K562 (cell line): ENCODE data around the gene SLC13A4. TPM values are rescaled to one million over a fixed set of nuclear protein-coding genes. Genes with fewer than 3 reads are reported as not detected.

ENCODE experiments used
- ATAC-seq: fragments of 200-7000 bp; cut with Tn5 transposase; 3 replicates; pipeline ENCODE4 v1.9.1; 2020; ENCODE audit warnings: moderate library complexity
- BruUV-seq: library from RNA; stranded (reverse); fragments of 400-500 nt; replicated peaks from 2 replicates; lab custom pipeline; 2021; lab: Mats Ljungman, UMichigan
- CTCF ChIA-PET: fragments of 300-600 bp; formaldehyde crosslinking; extraction: SDS; loops from one replicate; lab custom pipeline; 2021; ENCODE audit warnings: low intra/inter-chr PET ratio; lab: Yijun Ruan, JAX
- POLR2A ChIA-PET: fragments of 300-600, 350-650 bp; sonication (Branson Sonifier 250); formaldehyde crosslinking; extraction: SDS; loops from one replicate; lab custom pipeline; 2021; ENCODE audit warnings: antibody characterized with exemption, inconsistent platforms; lab: Yijun Ruan, JAX
- DNase-seq, 4 experiments: peaks; one replicate each; pipeline versions ENCODE4 v3.0.0 to v3.0.0-alpha.2; 2011 to 2018; ENCODE audit warnings: low spot score in 3 of 4, mixed read lengths in 3 of 4; ENCODE audit errors: extremely low read depth in 1 of 4
- FAIRE-seq: peaks from 2 replicates; lab custom pipeline; 2011; peaks lifted over from hg19 to GRCh38; lab: Jason Lieb, UNC
- H2AFZ ChIP-seq: 2 replicates; pipeline ENCODE4 v1.6.0; 2011; ENCODE audit warnings: low read depth, low read length, control low read depth, inconsistent platforms
- H3K27ac ChIP-seq: fragments of 200-600 bp; 3 replicates; pipeline ENCODE4 v1.8.0; 2011; ENCODE audit warnings: low read depth, mild to moderate bottlenecking, control low read depth, inconsistent platforms, low read length, moderate library complexity, mixed read lengths; ENCODE audit errors: extremely low read depth
- H3K27me3 ChIP-seq, 2 experiments: fragments of 300-600 bp in 1 of 2; 2 replicates in 1 of 2; 3 replicates in 1 of 2; pipeline versions ENCODE4 v1.6.0 to v1.8.0; 2011; ENCODE audit warnings: inconsistent platforms in 2 of 2, low read length in 2 of 2, mild to moderate bottlenecking in 1 of 2, mixed read lengths in 1 of 2, moderate library complexity in 1 of 2; ENCODE audit not compliant: control insufficient read depth in 2 of 2, insufficient read depth in 2 of 2
- H3K36me3 ChIP-seq: fragments of 300-600 bp; 3 replicates; pipeline ENCODE4 v1.8.0; 2011; ENCODE audit warnings: mild to moderate bottlenecking, low read length, inconsistent platforms; ENCODE audit not compliant: control insufficient read depth, insufficient read depth
- H3K4me1 ChIP-seq, 2 experiments: fragments of 200-600 bp in 1 of 2; replicated peaks in 1 of 2; 2 replicates in 1 of 2; 3 replicates in 1 of 2; pipeline versions ENCODE4 v1.5.1 to v1.8.0; 2011; ENCODE audit warnings: inconsistent platforms in 2 of 2, low read length in 2 of 2, mild to moderate bottlenecking in 1 of 2, mixed read lengths in 1 of 2, moderate library complexity in 1 of 2; ENCODE audit not compliant: control insufficient read depth in 2 of 2, insufficient read depth in 2 of 2
- H3K4me2 ChIP-seq: 2 replicates; pipeline ENCODE4 v1.6.1; 2011; ENCODE audit warnings: low read length, control low read depth, inconsistent platforms, mixed read lengths; ENCODE audit not compliant: insufficient read depth
- H3K4me3 ChIP-seq: fragments of 200-600 bp; sonication (generic), shearing (Covaris generic); 2 replicates; pipeline ENCODE4 v1.5.1; 2016; ENCODE audit warnings: control low read depth, inconsistent platforms
- H3K79me2 ChIP-seq: fragments of 200-600 bp; 3 replicates; pipeline ENCODE4 v1.8.0; 2011; ENCODE audit warnings: low read length, inconsistent platforms; ENCODE audit not compliant: control insufficient read depth, insufficient read depth
- H3K9ac ChIP-seq, 2 experiments: 2 replicates each; pipeline versions ENCODE4 v1.6.0 to v1.6.1; 2011; ENCODE audit warnings: low read depth in 2 of 2, low read length in 2 of 2, control low read depth in 1 of 2, inconsistent platforms in 1 of 2, mild to moderate bottlenecking in 1 of 2, mixed read lengths in 1 of 2; ENCODE audit not compliant: insufficient read depth in 1 of 2
- H3K9me1 ChIP-seq: one replicate; pipeline ENCODE4 v1.6.0; 2011; ENCODE audit warnings: inconsistent platforms, mild to moderate bottlenecking, low read length, moderate library complexity; ENCODE audit not compliant: control insufficient read depth, insufficient read depth
- H3K9me3 ChIP-seq: replicated peaks from 2 replicates; pipeline ENCODE4 v1.5.1; 2011; ENCODE audit warnings: low read depth, low read length, inconsistent platforms; ENCODE audit not compliant: control insufficient read depth, insufficient read depth
- H4K20me1 ChIP-seq: replicated peaks from 2 replicates; pipeline ENCODE4 v1.6.1; 2011; ENCODE audit warnings: low read length, inconsistent platforms, mixed read lengths; ENCODE audit not compliant: control insufficient read depth, insufficient read depth
- ASH1L ChIP-seq: fragments of 450-650 bp; IDR thresholded peaks from 2 replicates; pipeline ENCODE4 v1.6.1; 2018; ENCODE audit warnings: borderline replicate concordance, mild to moderate bottlenecking, low read depth; ENCODE audit not compliant: partially characterized antibody
- ATF6 ChIP-seq: sonication (generic); formaldehyde crosslinking; IDR thresholded peaks from 2 replicates; pipeline ENCODE4 v1.4.0; 2020; ENCODE audit warnings: mild to moderate bottlenecking, missing genetic modification reagents
- BRD9 ChIP-seq: fragments of 450-650 bp; IDR thresholded peaks from 2 replicates; pipeline ENCODE4 v1.6.1; 2018; ENCODE audit warnings: low read depth; ENCODE audit not compliant: partially characterized antibody
- FOS ChIP-seq: IDR thresholded peaks from 3 replicates; pipeline ENCODE4 v1.6.1; 2011; ENCODE audit not compliant: insufficient read length; ENCODE audit errors: extremely low read depth
- HEY1 ChIP-seq: fragments of 250-450 bp; sonication (Bioruptor Pico); IDR thresholded peaks from 2 replicates; pipeline ENCODE4 v1.5.0; 2020; ENCODE audit warnings: mild to moderate bottlenecking, moderate library complexity, borderline replicate concordance
- L3MBTL2 ChIP-seq: fragments of 450-650 bp; IDR thresholded peaks from 2 replicates; pipeline ENCODE4 v1.6.1; 2016; ENCODE audit warnings: mild to moderate bottlenecking, moderate library complexity
- MLLT1 ChIP-seq, 2 experiments: fragments of 450-650 bp; IDR thresholded peaks; 2 replicates each; pipeline ENCODE4 v1.6.1; 2016
- RHOXF2B ChIP-seq: fragments of 250-450 bp; sonication (Bioruptor Pico); conservative IDR thresholded peaks from 2 replicates; pipeline ENCODE4 v1.5.1; 2021
- SNIP1 ChIP-seq: fragments of 450-650 bp; IDR thresholded peaks from 2 replicates; pipeline ENCODE4 v1.7.1; 2017; ENCODE audit warnings: low read depth, mild to moderate bottlenecking
- ZC3H11A ChIP-seq: IDR thresholded peaks from 2 replicates; pipeline ENCODE4 v1.6.1; 2012; ENCODE audit warnings: low read depth, low read length, improper control_type of control experiment
- ZKSCAN3 ChIP-seq: fragments of 250-450 bp; sonication (Bioruptor Pico); IDR thresholded peaks from 2 replicates; pipeline ENCODE4 v1.4.0; 2020
- ZKSCAN8 ChIP-seq: fragments of 200-800 bp; sonication (Bioruptor generic); IDR thresholded peaks from 2 replicates; pipeline ENCODE4 v1.6.1; 2016; ENCODE audit warnings: missing genetic modification characterization, missing compliant biosample characterization
- ZNF124 ChIP-seq: sonication (generic); formaldehyde crosslinking; IDR thresholded peaks from 2 replicates; pipeline ENCODE4 v1.8.1; 2022; ENCODE audit warnings: missing genetic modification reagents
- ZNF174 ChIP-seq: fragments of 250-450 bp; sonication (Bioruptor Pico); IDR thresholded peaks from 2 replicates; pipeline ENCODE4 v1.4.0; 2020; ENCODE audit warnings: mild to moderate bottlenecking
- WGBS: fragments of 100-300 bp; shearing (Covaris generic); methylation state at CpG from one replicate; pipeline ENCODE4 v1.1.6; 2016; ENCODE audit warnings: low coverage, mixed read lengths; ENCODE audit not compliant: insufficient coverage; ENCODE audit errors: missing lambda C conversion rate; 5-methylcytosine and 5-hydroxymethylcytosine counted together
- in situ Hi-C: fragments of 300-500 bp; cut with MboI; formaldehyde crosslinking; loops from 4 replicates; pipeline ENCODE4 v1.15.0; 2018; ENCODE audit warnings: inconsistent platforms, mixed read lengths
- intact Hi-C: fragments of 100-400 bp; cut with micrococcal nuclease; formaldehyde crosslinking; loops from 2 replicates; pipeline ENCODE4 v1.14.2; 2022
- polyA plus RNA-seq, 8 experiments: library from polyadenylated mRNA; depleted of rRNA in 4 of 8; stranded (reverse) in 5 of 8; unstranded in 3 of 8; fragments of >200 nt; fragmentation: Nextera tagmentation in 2 of 8; fragmentation: Illumina TruSeq in 1 of 8; extraction: Ambion mirVana in 2 of 8; extraction: Trizol in 1 of 8; gene quantifications; 2 replicates each; pipeline versions ENCODE4 v1.2.1 to v1.2.3, GENCODE V29; 2011 to 2014; ENCODE audit warnings: inconsistent platforms in 1 of 8, missing spikeins in 1 of 8
- total RNA-seq, 7 experiments: library from RNA; depleted of rRNA in 6 of 7; stranded (reverse); fragments of >200 nt in 6 of 7; fragmentation: Illumina TruSeq in 2 of 7; extraction: Trizol in 2 of 7; gene quantifications; 2 replicates each; pipeline versions ENCODE4 v1.2.1 to v1.2.3, GENCODE V29; 2011 to 2021; ENCODE audit warnings: low replicate concordance in 1 of 7
- TF ChIP-seq, protein P1 (sequence below): fragments of 250-450 bp; sonication (Bioruptor Pico); IDR thresholded peaks from 2 replicates; pipeline ENCODE4 v1.9.0; 2021; ENCODE audit warnings: mild to moderate bottlenecking
- TF ChIP-seq, protein P2 (sequence below): fragments of 250-450 bp; sonication (Bioruptor Pico); IDR thresholded peaks from 2 replicates; pipeline ENCODE4 v1.8.0; 2021; ENCODE audit warnings: mild to moderate bottlenecking, moderate library complexity

SLC13A4 gene
- total and polyA plus RNA-seq, 9 of the 15 experiments (the other 6 are each of a cell fraction or from before 2014, with no cell fraction given), result 0.11 to 1.0 (median 0.36) TPM

- TF ChIP-seq ZKSCAN3 (CRISPR knock-in tag), result no peak
Observed at GRCh38 chr7:135662373-135663114, 65.4 kb downstream of the SLC13A4 start, which contains the start of gene STMP1 (continued).

DNA sequence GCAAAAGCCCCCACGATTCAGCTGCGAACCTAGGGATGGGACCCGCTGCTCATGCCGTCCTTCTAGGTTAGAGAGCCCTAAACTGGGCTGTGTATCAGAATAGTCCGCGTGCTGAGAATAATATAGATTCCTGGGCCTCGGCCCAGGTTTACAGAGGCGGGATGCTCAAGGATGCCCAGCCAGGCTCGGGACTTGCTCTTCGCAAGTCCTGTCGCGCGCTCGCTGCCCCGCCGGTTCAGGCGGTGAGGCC lies 65.9 kb downstream of the SLC13A4 start:
- CTCF ChIA-PET, result no interaction called here
- Histone ChIP-seq H3K4me1 (peaks cover 22 to 33% of the 10 kb centered on the region in 2 experiments), H3K9me1 (peaks cover 5% of the 10 kb centered on the region), H3K9me3 (no peaks in the 10 kb centered on the region), H3K27me3 (no peaks in the 10 kb centered on the region), H2AFZ (peak overlapping the region; percentile 91), H3K79me2 (peaks cover 47% of the 10 kb centered on the region), H3K9ac (peak overlapping the region; percentile 86 to 98), H3K4me2 (peak overlapping the region; percentile 94), H4K20me1 (no peaks in the 10 kb centered on the region), H3K36me3 (peaks cover 6% of the 10 kb centered on the region; the same call in 2 of the 3 replicates), H3K27ac (peak overlapping the region; percentile 79), H3K4me3 (peak overlapping the region; percentile 82)
- intact Hi-C loops, result loop anchor here (5.0 to 10.0 kb wide), 2 partner anchors 150 to 1017 kb away; partner anchors contain the start of genes BPGM and CNOT4
- POLR2A ChIA-PET, result interaction anchor here (0.7 to 4.7 kb wide), 10 partner anchors 9 to 479 kb away, joined by 3 to 71 read pairs (median 5); no protein-coding TSS in a partner anchor
- no TSS peak for BruUV-seq
- FAIRE-seq, result no peak
- 11% methylated on average over 17 of the region's 17 CpGs for WGBS
- in situ Hi-C loops, result no loop called here
- peak; percentile 2; the same call in 2 of the 3 replicates for ATAC-seq
- no peak for DNase-seq
- TF ChIP-seq FOS (no peak), ZC3H11A (no peak), HEY1 (CRISPR knock-in tag) (0 out of 2 replicates have a peak, but pooled peaks have one; percentile 36), ATF6 (CRISPR knock-in tag) (no peak), BRD9 (peak; percentile 61), ASH1L (no peak), ZNF174 (CRISPR knock-in tag) (no peak), ZKSCAN8 (CRISPR knock-in tag) (peak; percentile 74; the same call in 1 of the 2 replicates), L3MBTL2 (peak; percentile 95), ZNF124 (CRISPR knock-in tag) (no peak), MLLT1 (IDR thresholded peaks at IDR 0.05) (peak in 1 of 2 experiments; percentile 2; a peak in 2 of 4 replicates), SNIP1 (no peak), RHOXF2B (CRISPR knock-in tag) (0 out of 2 replicates have a peak, but pooled peaks have one; percentile 19)
- TF ChIP-seq, protein P1, sequence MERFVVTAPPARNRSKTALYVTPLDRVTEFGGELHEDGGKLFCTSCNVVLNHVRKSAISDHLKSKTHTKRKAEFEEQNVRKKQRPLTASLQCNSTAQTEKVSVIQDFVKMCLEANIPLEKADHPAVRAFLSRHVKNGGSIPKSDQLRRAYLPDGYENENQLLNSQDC (CRISPR knock-in tag), result no peak
- TF ChIP-seq, protein P2, sequence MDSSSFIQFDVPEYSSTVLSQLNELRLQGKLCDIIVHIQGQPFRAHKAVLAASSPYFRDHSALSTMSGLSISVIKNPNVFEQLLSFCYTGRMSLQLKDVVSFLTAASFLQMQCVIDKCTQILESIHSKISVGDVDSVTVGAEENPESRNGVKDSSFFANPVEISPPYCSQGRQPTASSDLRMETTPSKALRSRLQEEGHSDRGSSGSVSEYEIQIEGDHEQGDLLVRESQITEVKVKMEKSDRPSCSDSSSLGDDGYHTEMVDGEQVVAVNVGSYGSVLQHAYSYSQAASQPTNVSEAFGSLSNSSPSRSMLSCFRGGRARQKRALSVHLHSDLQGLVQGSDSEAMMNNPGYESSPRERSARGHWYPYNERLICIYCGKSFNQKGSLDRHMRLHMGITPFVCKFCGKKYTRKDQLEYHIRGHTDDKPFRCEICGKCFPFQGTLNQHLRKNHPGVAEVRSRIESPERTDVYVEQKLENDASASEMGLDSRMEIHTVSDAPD (CRISPR knock-in tag), result 0 out of 2 replicates have a peak, but pooled peaks have one; percentile 68
